HL-60 (cell line): ENCODE results near the gene POU2F3.

Experiments
- DNase-seq, 2 experiments: peaks; one replicate each; pipeline ENCODE4 v3.0.0-alpha.2; 2010 to 2020; ENCODE audit warnings: low read depth in 1 of 2, low spot score in 1 of 2
- H3K27ac ChIP-seq: fragments of 250-450 bp; sonication (Bioruptor Pico); replicated peaks from 2 replicates; pipeline ENCODE4 v1.5.1; 2020; ENCODE audit warnings: mild to moderate bottlenecking, moderate library complexity
- H3K27me3 ChIP-seq: fragments of 250-450 bp; sonication (Bioruptor Pico); 2 replicates; pipeline ENCODE4 v1.5.1; 2021; ENCODE audit warnings: mild to moderate bottlenecking, moderate library complexity; ENCODE audit not compliant: insufficient read depth, poor library complexity, severe bottlenecking
- H3K4me3 ChIP-seq: replicated peaks from 2 replicates; pipeline ENCODE4 v1.5.1; 2011; ENCODE audit warnings: mild to moderate bottlenecking, control low read depth, low read length; ENCODE audit not compliant: insufficient read depth
- GABPA ChIP-seq: IDR thresholded peaks from 2 replicates; pipeline ENCODE4 v1.6.1; 2012; ENCODE audit warnings: low read depth
- POLR2AphosphoS5 ChIP-seq: IDR thresholded peaks from 2 replicates; pipeline ENCODE4 v1.6.1; 2012; ENCODE audit warnings: low read depth
- SPI1 ChIP-seq: IDR thresholded peaks from 2 replicates; pipeline ENCODE4 v1.6.1; 2012; ENCODE audit warnings: low read depth, mild to moderate bottlenecking, borderline replicate concordance
- TF ChIP-seq, protein P1 (sequence below): IDR thresholded peaks from one replicate; pipeline ENCODE4 v1.5.1; 2011; ENCODE audit warnings: low read length, control low read depth, inconsistent platforms; ENCODE audit not compliant: insufficient read depth
- TF ChIP-seq, protein P2 (sequence below): IDR thresholded peaks from 2 replicates; pipeline ENCODE4 v1.6.1; 2012; ENCODE audit warnings: low read depth; ENCODE audit not compliant: insufficient replicate concordance

The POU2F3 gene

DNA sequence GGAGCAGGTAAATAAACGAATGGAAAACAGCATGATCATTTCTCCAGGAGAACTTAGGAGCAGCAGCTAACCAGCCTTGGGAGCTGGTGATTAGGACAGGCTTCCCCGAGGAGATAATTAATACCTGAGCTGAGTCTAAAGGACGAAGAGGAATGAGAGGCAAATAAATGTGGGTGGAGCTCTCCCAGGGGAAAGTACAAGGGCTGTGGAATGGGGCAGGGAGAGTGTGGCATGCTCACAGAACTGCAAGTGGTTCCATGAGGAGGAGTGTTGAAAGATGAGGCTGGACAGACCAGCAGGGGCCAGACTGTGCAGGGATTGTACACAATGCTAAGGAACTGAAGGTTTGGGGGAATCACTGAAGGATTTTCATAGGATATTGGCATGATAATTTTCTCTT is 70.9 kb downstream of the POU2F3 start:
- H3K4me3 ChIP-seq, result no peak overlapping the region
- TF ChIP-seq, protein P1, sequence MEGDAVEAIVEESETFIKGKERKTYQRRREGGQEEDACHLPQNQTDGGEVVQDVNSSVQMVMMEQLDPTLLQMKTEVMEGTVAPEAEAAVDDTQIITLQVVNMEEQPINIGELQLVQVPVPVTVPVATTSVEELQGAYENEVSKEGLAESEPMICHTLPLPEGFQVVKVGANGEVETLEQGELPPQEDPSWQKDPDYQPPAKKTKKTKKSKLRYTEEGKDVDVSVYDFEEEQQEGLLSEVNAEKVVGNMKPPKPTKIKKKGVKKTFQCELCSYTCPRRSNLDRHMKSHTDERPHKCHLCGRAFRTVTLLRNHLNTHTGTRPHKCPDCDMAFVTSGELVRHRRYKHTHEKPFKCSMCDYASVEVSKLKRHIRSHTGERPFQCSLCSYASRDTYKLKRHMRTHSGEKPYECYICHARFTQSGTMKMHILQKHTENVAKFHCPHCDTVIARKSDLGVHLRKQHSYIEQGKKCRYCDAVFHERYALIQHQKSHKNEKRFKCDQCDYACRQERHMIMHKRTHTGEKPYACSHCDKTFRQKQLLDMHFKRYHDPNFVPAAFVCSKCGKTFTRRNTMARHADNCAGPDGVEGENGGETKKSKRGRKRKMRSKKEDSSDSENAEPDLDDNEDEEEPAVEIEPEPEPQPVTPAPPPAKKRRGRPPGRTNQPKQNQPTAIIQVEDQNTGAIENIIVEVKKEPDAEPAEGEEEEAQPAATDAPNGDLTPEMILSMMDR, result no peak
- no peak for TF ChIP-seq GABPA
- TF ChIP-seq, protein P2, sequence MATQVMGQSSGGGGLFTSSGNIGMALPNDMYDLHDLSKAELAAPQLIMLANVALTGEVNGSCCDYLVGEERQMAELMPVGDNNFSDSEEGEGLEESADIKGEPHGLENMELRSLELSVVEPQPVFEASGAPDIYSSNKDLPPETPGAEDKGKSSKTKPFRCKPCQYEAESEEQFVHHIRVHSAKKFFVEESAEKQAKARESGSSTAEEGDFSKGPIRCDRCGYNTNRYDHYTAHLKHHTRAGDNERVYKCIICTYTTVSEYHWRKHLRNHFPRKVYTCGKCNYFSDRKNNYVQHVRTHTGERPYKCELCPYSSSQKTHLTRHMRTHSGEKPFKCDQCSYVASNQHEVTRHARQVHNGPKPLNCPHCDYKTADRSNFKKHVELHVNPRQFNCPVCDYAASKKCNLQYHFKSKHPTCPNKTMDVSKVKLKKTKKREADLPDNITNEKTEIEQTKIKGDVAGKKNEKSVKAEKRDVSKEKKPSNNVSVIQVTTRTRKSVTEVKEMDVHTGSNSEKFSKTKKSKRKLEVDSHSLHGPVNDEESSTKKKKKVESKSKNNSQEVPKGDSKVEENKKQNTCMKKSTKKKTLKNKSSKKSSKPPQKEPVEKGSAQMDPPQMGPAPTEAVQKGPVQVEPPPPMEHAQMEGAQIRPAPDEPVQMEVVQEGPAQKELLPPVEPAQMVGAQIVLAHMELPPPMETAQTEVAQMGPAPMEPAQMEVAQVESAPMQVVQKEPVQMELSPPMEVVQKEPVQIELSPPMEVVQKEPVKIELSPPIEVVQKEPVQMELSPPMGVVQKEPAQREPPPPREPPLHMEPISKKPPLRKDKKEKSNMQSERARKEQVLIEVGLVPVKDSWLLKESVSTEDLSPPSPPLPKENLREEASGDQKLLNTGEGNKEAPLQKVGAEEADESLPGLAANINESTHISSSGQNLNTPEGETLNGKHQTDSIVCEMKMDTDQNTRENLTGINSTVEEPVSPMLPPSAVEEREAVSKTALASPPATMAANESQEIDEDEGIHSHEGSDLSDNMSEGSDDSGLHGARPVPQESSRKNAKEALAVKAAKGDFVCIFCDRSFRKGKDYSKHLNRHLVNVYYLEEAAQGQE, result no peak
- H3K27me3 ChIP-seq, result peaks cover 8% of the 10 kb centered on the region
- no peak overlapping the region for H3K27ac ChIP-seq
- no peak for DNase-seq

DNA sequence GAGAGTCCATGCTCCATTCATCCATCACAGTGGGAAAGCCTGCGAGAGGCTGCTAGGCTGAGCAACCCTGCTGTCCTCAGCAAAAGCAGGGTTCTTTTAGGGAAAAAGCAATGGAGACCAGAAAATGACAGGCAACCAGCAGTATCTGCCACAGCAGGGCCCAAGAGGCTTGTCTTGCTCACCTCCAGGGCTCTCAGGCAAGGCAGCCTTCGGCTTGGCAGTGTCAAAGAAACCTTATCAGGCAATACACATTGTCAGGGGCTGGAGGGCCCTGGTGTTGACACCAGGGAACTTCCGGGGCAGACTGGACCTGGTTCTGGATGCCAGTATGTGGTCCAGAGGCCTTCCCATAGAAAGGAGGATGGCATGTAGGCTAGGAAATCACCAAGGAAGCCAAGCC is 74.9 kb downstream of the POU2F3 start:
- peaks cover 14% of the 10 kb centered on the region for H3K27me3 ChIP-seq
- no peak for DNase-seq
- no peak overlapping the region for H3K27ac ChIP-seq
- no peak for TF ChIP-seq SPI1
- no peak for TF ChIP-seq GABPA
- TF ChIP-seq, protein P2, result no peak
- TF ChIP-seq, protein P1, result no peak
- no peak for TF ChIP-seq POLR2AphosphoS5
- no peak overlapping the region for H3K4me3 ChIP-seq

DNA sequence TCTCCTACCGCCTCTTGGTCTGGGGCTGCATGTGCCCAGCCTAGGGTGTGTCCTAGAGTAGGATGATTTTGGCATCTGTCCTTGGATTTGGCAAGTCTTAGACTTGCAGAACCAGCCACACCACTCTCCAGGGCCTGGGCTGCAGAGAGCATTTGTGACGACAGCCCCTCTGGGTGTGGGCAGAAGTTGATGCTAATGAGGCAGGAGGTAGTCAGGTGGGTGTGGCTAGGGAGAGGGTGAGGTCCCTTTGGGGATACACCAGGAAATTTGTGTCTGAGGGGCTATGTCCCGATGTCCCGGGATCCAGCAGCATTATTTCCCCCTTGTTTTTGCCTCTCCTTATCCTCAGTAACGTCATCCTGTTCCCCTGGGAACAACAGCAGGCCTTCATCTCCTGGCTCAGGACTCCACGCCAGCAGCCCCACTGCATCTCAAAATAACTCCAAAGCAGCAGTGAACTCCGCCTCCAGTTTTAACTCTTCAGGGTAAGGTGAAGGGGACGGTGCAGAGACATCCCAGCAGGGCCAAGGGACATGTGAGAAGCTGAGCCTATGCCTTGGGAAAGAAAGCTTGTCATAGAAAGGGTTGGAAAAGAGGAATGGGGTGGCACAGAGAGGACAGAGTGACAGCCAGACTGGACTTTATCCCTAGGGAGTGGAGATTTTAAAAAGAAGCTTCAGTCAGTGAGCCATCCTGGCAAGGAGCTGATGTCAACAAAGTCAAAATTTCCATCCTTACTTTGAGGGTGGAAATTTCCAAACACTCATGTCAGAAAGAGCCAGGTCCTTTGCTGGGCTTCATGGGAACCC is 77.1 kb downstream of the POU2F3 start:
- TF ChIP-seq, protein P1, result no peak
- TF ChIP-seq GABPA (no peak), POLR2AphosphoS5 (no peak)
- Histone ChIP-seq H3K27me3 (peaks cover 14% of the 10 kb centered on the region), H3K4me3 (no peak overlapping the region), H3K27ac (no peak overlapping the region)
- DNase-seq, result no peak
